HepG2 (cell line): Measurements from ENCODE around the gene NCKAP5L. TPM values are rescaled to one million over a fixed set of nuclear protein-coding genes. Genes with fewer than 3 reads are reported as not detected.

Source experiments
- AKAP8 ChIP-seq: sonication (generic); formaldehyde crosslinking; IDR thresholded peaks from 2 replicates; pipeline ENCODE4 v1.5.1; 2020; ENCODE audit warnings: mild to moderate bottlenecking, missing genetic modification reagents
- BCL3 ChIP-seq: sonication (generic); formaldehyde crosslinking; IDR thresholded peaks from 2 replicates; pipeline ENCODE4 v1.5.1; 2020; ENCODE audit warnings: mild to moderate bottlenecking, missing genetic modification reagents, moderate library complexity
- CBFB ChIP-seq: sonication (generic); formaldehyde crosslinking; IDR thresholded peaks from 2 replicates; pipeline ENCODE4 v1.4.0; 2020; ENCODE audit warnings: missing genetic modification reagents
- FLYWCH1 ChIP-seq: sonication (generic); formaldehyde crosslinking; IDR thresholded peaks from 2 replicates; pipeline ENCODE4 v1.8.1; 2023; ENCODE audit warnings: mild to moderate bottlenecking, missing genetic modification reagents
- GZF1 ChIP-seq: sonication (generic); formaldehyde crosslinking; IDR thresholded peaks from 2 replicates; pipeline ENCODE4 v1.5.1; 2020; ENCODE audit warnings: mild to moderate bottlenecking, missing genetic modification reagents
- MED1 ChIP-seq: sonication (generic); formaldehyde crosslinking; IDR thresholded peaks from 2 replicates; pipeline ENCODE4 v1.4.0; 2020; ENCODE audit warnings: missing genetic modification reagents
- POGK ChIP-seq: sonication (generic); formaldehyde crosslinking; conservative IDR thresholded peaks from 2 replicates; pipeline ENCODE4 v1.8.0; 2022; ENCODE audit warnings: mild to moderate bottlenecking, moderate library complexity, missing genetic modification reagents
- RORA ChIP-seq: sonication (generic); formaldehyde crosslinking; IDR thresholded peaks from 2 replicates; pipeline ENCODE4 v1.5.0; 2020; ENCODE audit warnings: mild to moderate bottlenecking, missing genetic modification reagents, moderate library complexity
- SNAPC2 ChIP-seq: sonication (generic); formaldehyde crosslinking; IDR thresholded peaks from 2 replicates; pipeline ENCODE4 v1.8.1; 2022; ENCODE audit warnings: mild to moderate bottlenecking, missing genetic modification reagents
- SOX13 ChIP-seq, 3 experiments: fragments of 450-650 bp in 1 of 3; sonication (generic) in 1 of 3; formaldehyde crosslinking in 1 of 3; IDR thresholded peaks in 2 of 3; conservative IDR thresholded peaks in 1 of 3; 2 replicates each; pipeline versions ENCODE4 v1.5.0 to v1.6.1; 2016 to 2020; ENCODE audit warnings: antibody characterized with exemption in 1 of 3, mild to moderate bottlenecking in 1 of 3, missing compliant biosample characterization in 1 of 3, missing genetic modification reagents in 1 of 3, moderate library complexity in 1 of 3
- ZNF143 ChIP-seq: sonication (generic); formaldehyde crosslinking; IDR thresholded peaks from 2 replicates; pipeline ENCODE4 v1.4.0; 2020; ENCODE audit warnings: missing genetic modification reagents
- ZNF761 ChIP-seq: sonication (generic); formaldehyde crosslinking; conservative IDR thresholded peaks from 2 replicates; pipeline ENCODE4 v1.4.0; 2020; ENCODE audit warnings: mild to moderate bottlenecking, missing genetic modification reagents
- ZSCAN31 ChIP-seq: sonication (generic); formaldehyde crosslinking; IDR thresholded peaks from 2 replicates; pipeline ENCODE4 v1.5.0; 2020; ENCODE audit warnings: low read depth, mild to moderate bottlenecking, missing genetic modification reagents
- polyA plus RNA-seq, 8 experiments: library from polyadenylated mRNA; depleted of rRNA in 3 of 8; stranded (reverse) in 7 of 8; unstranded in 1 of 8; fragments of >200 nt; fragmentation: Illumina TruSeq in 4 of 8; extraction: Trizol in 4 of 8; gene quantifications; 2 replicates each; pipeline versions ENCODE4 v1.2.1 to v1.2.3, GENCODE V29; 2011 to 2016; ENCODE audit warnings: low read depth in 4 of 8, missing spikeins in 1 of 8, mixed read lengths in 1 of 8; ENCODE audit not compliant: insufficient read depth in 1 of 8
- total RNA-seq, 5 experiments: library from RNA; depleted of rRNA; stranded (reverse); fragments of >200 nt; fragmentation: Illumina TruSeq; extraction: Trizol; gene quantifications; 2 replicates each; pipeline ENCODE4 v1.2.3, GENCODE V29; 2016; ENCODE audit warnings: low read depth in 1 of 5
- TF ChIP-seq, protein P1 (sequence below): sonication (generic); formaldehyde crosslinking; IDR thresholded peaks from 2 replicates; pipeline ENCODE4 v1.9.0; 2022; ENCODE audit warnings: low read depth, missing genetic modification reagents
- TF ChIP-seq, protein P2 (sequence below): sonication (generic); formaldehyde crosslinking; IDR thresholded peaks from 2 replicates; pipeline ENCODE4 v1.8.0; 2022; ENCODE audit warnings: missing genetic modification reagents, mild to moderate bottlenecking, borderline replicate concordance
- TF ChIP-seq, protein P3 (sequence below): sonication (generic); formaldehyde crosslinking; IDR thresholded peaks from 2 replicates; pipeline ENCODE4 v1.8.0; 2022; ENCODE audit warnings: mild to moderate bottlenecking, missing genetic modification reagents, moderate library complexity
- TF ChIP-seq, protein P4 (sequence below): sonication (generic); formaldehyde crosslinking; IDR thresholded peaks from 2 replicates; pipeline ENCODE4 v1.4.0; 2020; ENCODE audit warnings: missing genetic modification reagents

Gene NCKAP5L
- total and polyA plus RNA-seq, 2 of the 13 experiments (the other 11 are each of a cell fraction or from before 2014, with no cell fraction given), result 4.1 to 9.0 TPM

DNA sequence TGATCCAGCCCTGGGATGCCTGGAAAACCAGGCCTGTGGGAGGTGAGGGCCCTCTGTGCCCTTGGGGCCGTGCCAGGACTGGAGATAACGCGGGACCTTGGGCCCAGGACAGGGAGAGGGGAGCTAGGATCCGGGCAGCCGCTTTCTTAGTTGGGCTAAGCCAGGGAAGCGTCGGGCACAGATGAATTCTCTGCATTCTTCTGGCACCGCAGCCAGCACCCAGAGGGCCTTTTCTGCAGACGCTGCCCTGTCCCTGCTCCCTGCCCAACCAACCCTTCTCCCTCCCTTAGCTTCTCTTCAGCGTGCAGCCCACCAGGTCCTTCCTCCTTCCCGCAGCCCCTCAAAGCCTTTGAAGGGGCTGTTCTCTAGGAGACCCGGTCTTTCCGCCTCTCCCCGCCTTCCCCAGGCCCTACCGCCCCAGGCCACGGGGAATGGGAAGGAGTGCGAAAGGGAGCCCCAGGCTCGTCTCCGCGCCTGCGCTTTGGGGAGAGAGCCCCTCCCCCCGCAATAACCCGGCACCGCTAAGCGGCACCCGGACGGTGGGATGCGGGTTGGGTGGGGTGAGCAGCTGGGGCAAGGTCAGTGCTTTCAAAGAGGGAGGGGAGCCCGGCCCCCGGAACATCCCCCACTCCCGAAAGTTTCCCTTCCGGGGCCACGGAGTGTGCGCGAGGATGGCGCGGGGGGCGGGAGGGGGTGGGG lies 663 bp downstream of the NCKAP5L start (continued):
- 0 out of 2 replicates have a peak, but pooled peaks have one; percentile 40 for TF ChIP-seq BCL3 (CRISPR knock-in tag)
- peak; percentile 24; the same call in 1 of the 2 replicates for TF ChIP-seq MED1 (CRISPR knock-in tag)
- no peak for TF ChIP-seq SNAPC2 (CRISPR knock-in tag)
- TF ChIP-seq, protein P1, sequence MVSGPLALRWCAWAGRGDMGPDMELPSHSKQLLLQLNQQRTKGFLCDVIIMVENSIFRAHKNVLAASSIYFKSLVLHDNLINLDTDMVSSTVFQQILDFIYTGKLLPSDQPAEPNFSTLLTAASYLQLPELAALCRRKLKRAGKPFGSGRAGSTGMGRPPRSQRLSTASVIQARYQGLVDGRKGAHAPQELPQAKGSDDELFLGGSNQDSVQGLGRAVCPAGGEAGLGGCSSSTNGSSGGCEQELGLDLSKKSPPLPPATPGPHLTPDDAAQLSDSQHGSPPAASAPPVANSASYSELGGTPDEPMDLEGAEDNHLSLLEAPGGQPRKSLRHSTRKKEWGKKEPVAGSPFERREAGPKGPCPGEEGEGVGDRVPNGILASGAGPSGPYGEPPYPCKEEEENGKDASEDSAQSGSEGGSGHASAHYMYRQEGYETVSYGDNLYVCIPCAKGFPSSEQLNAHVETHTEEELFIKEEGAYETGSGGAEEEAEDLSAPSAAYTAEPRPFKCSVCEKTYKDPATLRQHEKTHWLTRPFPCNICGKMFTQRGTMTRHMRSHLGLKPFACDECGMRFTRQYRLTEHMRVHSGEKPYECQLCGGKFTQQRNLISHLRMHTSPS, result peak; percentile 66; the same call in 1 of the 2 replicates
- TF ChIP-seq, protein P2, sequence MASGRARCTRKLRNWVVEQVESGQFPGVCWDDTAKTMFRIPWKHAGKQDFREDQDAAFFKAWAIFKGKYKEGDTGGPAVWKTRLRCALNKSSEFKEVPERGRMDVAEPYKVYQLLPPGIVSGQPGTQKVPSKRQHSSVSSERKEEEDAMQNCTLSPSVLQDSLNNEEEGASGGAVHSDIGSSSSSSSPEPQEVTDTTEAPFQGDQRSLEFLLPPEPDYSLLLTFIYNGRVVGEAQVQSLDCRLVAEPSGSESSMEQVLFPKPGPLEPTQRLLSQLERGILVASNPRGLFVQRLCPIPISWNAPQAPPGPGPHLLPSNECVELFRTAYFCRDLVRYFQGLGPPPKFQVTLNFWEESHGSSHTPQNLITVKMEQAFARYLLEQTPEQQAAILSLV (CRISPR knock-in tag), result no peak
- no peak for TF ChIP-seq ZNF143 (CRISPR knock-in tag)
- TF ChIP-seq RORA (CRISPR knock-in tag), result no peak
- TF ChIP-seq, protein P3, sequence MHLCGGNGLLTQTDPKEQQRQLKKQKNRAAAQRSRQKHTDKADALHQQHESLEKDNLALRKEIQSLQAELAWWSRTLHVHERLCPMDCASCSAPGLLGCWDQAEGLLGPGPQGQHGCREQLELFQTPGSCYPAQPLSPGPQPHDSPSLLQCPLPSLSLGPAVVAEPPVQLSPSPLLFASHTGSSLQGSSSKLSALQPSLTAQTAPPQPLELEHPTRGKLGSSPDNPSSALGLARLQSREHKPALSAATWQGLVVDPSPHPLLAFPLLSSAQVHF, result no peak
- TF ChIP-seq CBFB, result no peak
- TF ChIP-seq ZNF761 (CRISPR knock-in tag), result peak; percentile 63; the same call in 1 of the 2 replicates
- no peak; the same call in 1 of the 2 replicates for TF ChIP-seq ZSCAN31
- TF ChIP-seq FLYWCH1 (CRISPR knock-in tag), result no peak
- no peak for TF ChIP-seq AKAP8 (CRISPR knock-in tag)
- 0 out of 2 replicates have a peak, but pooled peaks have one; percentile 57 for TF ChIP-seq POGK (CRISPR knock-in tag)
- no peak for TF ChIP-seq SOX13 (IDR thresholded peaks at IDR 0.05)
- peak in 1 of 2 experiments; percentile 17; a peak in 1 of 4 replicates for TF ChIP-seq SOX13 (CRISPR knock-in tag; conservative IDR thresholded peaks at IDR 0.05 in 1 of 2, IDR thresholded peaks at IDR 0.05 in 1 of 2)
- TF ChIP-seq, protein P4, sequence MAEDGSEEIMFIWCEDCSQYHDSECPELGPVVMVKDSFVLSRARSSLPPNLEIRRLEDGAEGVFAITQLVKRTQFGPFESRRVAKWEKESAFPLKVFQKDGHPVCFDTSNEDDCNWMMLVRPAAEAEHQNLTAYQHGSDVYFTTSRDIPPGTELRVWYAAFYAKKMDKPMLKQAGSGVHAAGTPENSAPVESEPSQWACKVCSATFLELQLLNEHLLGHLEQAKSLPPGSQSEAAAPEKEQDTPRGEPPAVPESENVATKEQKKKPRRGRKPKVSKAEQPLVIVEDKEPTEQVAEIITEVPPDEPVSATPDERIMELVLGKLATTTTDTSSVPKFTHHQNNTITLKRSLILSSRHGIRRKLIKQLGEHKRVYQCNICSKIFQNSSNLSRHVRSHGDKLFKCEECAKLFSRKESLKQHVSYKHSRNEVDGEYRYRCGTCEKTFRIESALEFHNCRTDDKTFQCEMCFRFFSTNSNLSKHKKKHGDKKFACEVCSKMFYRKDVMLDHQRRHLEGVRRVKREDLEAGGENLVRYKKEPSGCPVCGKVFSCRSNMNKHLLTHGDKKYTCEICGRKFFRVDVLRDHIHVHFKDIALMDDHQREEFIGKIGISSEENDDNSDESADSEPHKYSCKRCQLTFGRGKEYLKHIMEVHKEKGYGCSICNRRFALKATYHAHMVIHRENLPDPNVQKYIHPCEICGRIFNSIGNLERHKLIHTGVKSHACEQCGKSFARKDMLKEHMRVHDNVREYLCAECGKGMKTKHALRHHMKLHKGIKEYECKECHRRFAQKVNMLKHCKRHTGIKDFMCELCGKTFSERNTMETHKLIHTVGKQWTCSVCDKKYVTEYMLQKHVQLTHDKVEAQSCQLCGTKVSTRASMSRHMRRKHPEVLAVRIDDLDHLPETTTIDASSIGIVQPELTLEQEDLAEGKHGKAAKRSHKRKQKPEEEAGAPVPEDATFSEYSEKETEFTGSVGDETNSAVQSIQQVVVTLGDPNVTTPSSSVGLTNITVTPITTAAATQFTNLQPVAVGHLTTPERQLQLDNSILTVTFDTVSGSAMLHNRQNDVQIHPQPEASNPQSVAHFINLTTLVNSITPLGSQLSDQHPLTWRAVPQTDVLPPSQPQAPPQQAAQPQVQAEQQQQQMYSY (CRISPR knock-in tag), result peak; percentile 86
- no peak for TF ChIP-seq GZF1 (CRISPR knock-in tag)
